Activated CD4-positive, alpha-beta T cell treated with anti-CD3 and anti-CD28 coated beads, Interleukin-2, amount 50 U/mL, for 48 hours (primary cell): Measurements from ENCODE around the gene API5.

Experiments
- DNase-seq, 2 experiments: peaks; one replicate each; pipeline ENCODE4 v3.0.0-alpha.2; 2020

The API5 gene

DNA sequence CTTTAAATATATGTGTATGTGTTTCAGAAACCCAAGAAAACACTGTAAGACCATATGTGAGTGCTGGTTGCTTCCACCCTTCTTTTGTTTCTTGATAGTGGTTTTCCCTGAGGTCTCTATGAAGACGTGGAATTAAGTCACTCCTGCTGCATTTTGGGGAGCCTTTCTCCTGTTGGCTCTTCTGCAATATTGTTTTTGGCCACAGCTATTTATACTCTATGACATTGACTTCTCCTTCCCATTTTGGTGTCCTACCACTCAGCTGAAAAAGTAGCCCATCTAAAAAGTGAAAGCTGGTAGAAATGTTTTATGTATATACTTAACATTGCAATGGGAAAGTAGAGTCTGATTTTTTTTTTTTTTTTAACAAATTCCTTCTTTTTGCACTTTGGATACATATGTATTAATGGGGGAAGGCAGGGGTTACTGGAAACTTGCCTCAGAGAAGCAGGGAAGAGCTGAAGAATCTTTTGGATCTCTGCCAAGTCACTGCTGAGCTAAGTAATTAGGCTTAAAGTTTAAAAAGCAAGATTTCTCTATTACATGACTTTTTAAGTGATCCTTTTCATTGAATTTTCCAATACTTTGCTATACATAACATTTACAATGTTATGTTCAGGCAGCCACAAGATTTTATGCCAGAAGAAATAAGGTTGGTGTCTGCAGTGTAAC is 48.7 kb downstream of the API5 start:
- DNase-seq: no peak

GRCh38 chr11:43366677-43367076 is 54.9 kb downstream of the API5 start:
- DNase-seq: no peak

DNA sequence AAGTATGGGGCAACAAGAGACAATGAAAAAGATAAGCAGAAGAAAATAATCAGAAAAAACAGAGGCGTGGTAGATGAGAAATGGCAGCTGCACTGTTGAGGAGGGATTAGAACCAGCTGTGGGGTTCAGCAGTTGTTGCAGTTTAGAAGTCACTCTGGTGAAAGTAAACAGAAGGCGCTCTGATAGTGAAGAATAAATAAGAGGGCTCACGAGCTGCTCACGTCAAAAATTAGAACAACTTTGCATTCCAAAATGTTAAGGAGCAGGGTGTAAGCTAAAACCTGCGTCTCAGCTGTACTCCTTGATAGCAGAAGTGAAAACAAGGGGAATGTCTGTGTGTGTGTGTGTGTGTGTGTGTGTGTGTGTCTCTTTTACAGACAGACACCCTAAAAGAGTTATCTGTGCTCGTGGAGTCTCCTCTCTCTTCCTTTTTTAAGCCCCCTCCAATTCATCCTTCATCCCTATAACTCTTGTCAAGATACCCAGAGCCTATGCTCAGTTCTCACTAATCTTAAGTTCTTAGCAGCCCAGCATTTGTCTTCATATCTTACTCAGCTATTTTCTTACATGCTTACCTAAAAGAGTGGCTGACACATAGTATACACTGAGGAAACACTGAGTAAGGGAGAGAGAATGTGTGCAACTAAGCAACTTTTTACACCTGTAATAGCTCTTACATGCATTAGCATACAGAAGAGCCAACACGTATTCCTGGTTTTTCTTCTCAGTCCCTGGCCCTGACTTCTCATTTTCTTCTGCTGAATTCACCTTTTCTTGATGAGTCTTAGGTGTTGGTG is 55.8 kb downstream of the API5 start:
- no peak for DNase-seq

DNA sequence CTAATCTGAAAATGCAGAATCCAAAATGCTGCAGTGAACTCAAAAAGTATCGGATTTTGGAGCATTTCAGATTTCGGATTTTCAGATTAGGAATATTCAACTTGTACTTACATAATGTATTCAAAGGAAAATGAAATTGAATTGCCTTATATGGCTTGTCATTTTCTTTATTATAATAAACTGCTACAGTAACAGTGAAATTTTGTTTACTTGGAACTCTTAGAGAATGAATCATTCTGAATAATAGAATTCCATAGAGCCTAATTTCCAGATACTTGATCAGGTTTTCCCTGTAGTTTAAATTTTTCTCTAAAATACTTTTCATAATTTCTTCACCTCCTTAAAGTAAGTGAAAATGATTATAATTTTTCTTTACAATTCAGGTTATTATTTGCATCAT is 64.3 kb downstream of the API5 start:
- no peak for DNase-seq

DNA sequence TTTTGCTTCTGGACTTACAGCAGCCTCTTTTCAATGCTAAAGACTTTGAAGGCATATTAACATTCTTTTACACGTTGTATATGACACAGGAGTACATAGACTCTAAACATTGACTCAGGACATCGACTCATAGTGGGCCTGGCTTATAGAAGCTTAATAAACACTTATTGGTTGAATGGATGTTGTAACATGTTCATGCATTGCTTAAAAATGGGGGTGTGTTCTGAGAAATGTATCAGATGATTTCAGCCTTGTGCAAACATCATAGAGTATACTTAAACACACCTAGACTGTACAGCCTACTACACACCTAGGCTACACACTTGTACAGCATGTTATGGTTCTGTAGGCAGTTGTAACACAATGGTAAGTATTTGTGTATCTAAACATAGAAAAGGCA is 64.8 kb downstream of the API5 start:
- DNase-seq: no peak

DNA sequence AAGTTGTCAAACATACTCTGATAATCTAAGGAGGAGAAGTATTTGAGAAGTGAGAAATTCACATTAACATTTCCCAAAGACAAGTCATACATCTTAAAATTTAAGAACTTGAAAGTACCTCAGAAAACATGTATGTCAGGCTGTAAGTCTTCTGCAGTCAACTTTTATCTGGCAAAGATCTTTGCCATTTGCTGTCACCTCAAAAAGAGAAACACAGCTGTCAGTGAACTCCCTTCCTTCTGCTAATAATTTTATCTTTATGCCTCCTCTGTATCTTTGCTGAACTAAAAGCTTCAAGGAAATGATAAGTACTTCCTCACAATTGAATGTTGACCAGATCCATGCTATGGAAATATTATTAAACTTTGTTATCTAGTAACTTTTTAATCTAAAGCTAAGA is 65.6 kb downstream of the API5 start:
- no peak for DNase-seq

GRCh38 chr11:43378897-43379296 is 67.1 kb downstream of the API5 start:
- DNase-seq: no peak

DNA sequence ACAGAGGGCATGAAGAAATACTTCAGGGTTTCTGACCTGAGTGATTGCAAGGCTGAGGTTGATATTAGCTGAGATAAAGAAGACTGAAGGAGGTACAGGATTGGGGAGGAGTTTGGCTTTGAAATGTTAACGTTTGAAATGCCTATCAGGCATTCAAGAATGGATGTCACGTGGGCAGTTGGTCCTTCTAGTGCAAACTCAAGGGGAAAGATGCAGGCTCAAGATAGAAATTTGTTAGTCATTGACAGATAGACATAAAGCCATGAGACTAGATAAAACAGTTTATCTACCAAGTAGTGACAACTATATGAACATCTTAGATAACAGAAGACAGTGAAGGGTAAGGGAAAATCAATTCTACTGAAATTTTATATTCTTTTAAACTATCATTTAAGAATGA is 70.0 kb downstream of the API5 start:
- DNase-seq: no peak

GRCh38 chr11:43382614-43383013 is 70.8 kb downstream of the API5 start:
- no peak for DNase-seq

GRCh38 chr11:43384393-43384792 is 72.6 kb downstream of the API5 start:
- no peak for DNase-seq

DNA sequence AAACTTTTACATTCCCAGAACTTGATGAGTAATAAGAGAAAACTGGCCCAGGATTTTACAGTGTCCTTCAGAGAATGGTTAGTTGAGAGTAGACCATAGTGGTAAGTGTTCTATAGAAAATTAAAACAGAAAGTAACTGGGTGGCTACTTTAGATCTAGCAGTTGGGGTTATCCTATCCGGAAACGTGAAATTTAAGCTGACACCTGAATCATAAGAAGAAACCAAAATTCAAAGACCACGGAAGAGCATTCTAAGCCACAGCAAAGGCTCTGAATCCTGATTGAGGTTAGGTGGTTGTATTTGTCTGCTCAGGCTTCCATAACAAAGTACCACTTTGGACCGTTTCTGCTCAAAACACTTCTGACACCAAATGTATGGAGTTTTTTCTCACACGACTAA is 80.9 kb downstream of the API5 start:
- no peak for DNase-seq

GRCh38 chr11:43393765-43394355 is 82.1 kb downstream of the API5 start:
- DNase-seq: no peak
